Prostate gland (tissue), 2 donors: ENCODE results near the gene HOXD4. TPM values are rescaled to one million over a fixed set of nuclear protein-coding genes. Genes with fewer than 3 reads are reported as not detected.

Source experiments
- DNase-seq: peaks from one replicate; pipeline ENCODE4 v3.0.0-alpha.2; 2019; ENCODE audit warnings: low spot score
- H3K27ac ChIP-seq, 2 donors: fragments of 200-600 bp; sonication (generic); 2 replicates each; pipeline ENCODE4 v1.5.1; 2017 to 2019
- H3K27me3 ChIP-seq: fragments of 200-600 bp; sonication (generic); replicated peaks from 2 replicates; pipeline ENCODE4 v1.5.1; 2019; ENCODE audit not compliant: insufficient read depth
- H3K36me3 ChIP-seq, 2 donors: fragments of 200-600 bp; sonication (generic); 1 replicate in 1 of 2; 2 replicates in 1 of 2; pipeline versions ENCODE4 v1.5.1 to v1.8.1; 2017 to 2019
- H3K4me1 ChIP-seq: fragments of 200-600 bp; sonication (generic); replicated peaks from 2 replicates; pipeline ENCODE4 v1.5.1; 2019
- H3K4me3 ChIP-seq, 2 donors: fragments of 200-600 bp; sonication (generic); 2 replicates each; pipeline ENCODE4 v1.5.1; 2017 to 2019
- H3K9me3 ChIP-seq: fragments of 200-600 bp; sonication (generic); 2 replicates; pipeline ENCODE4 v1.5.1; 2017
- CTCF ChIP-seq, 4 experiments: fragments of 200-600 bp in 2 of 4; fragments of 450-650 bp in 2 of 4; sonication (generic) in 2 of 4; IDR thresholded peaks; 1 replicate in 3 of 4; 2 replicates in 1 of 4; pipeline ENCODE4 v1.5.1; 2016 to 2019; ENCODE audit warnings: antibody characterized with exemption in 4 of 4, mild to moderate bottlenecking in 2 of 4, moderate library complexity in 2 of 4
- POLR2A ChIP-seq: fragments of 450-650 bp; IDR thresholded peaks from one replicate; pipeline ENCODE4 v1.6.1; 2016; ENCODE audit warnings: antibody characterized with exemption, mild to moderate bottlenecking
- POLR2AphosphoS5 ChIP-seq: sonication (generic); formaldehyde crosslinking; IDR thresholded peaks from one replicate; pipeline ENCODE4 v1.6.1; 2017; ENCODE audit warnings: antibody characterized with exemption
- WGBS: methylation state at CpG from one replicate; pipeline ENCODE4 v1.1.5; 2018; 5-methylcytosine and 5-hydroxymethylcytosine counted together
- intact Hi-C: fragments of 100-400 bp; cut with DNase I; formaldehyde crosslinking; loops from one replicate; pipeline ENCODE4 v1.14.2; 2022
- total RNA-seq, 2 donors: library from RNA; depleted of rRNA; stranded (reverse); fragments of >200 nt; gene quantifications; one replicate each; pipeline ENCODE4 v1.1.0, GENCODE V29; 2016

HOXD4 gene
- total RNA-seq, 2 donors from 2014 or later = 1.2 to 6.7 TPM

GRCh38 chr2:176106581-176107539 lies 44.5 kb upstream of the HOXD4 start, which contains the start of gene HOXD11:
Gene HOXD11, plus strand, starts transcription at chr2:176107280. Its CDS starts 76 bp downstream, at chr2:176107356.
- intact Hi-C loops = no loop called here
- DNase-seq = peak; percentile 81
- Histone ChIP-seq H3K4me3 (peak within 1 kb of the TSS; percentile 32 to 46), H3K27ac (peak within 1 kb of the TSS; percentile 87 to 89), H3K4me1 (no peaks in the 10 kb centered on the region), H3K27me3 (peaks cover 22% of the 10 kb centered on the region), H3K9me3 (no peaks in the 10 kb centered on the region), H3K36me3 (no peaks in the 10 kb centered on the region)
- TF ChIP-seq CTCF (IDR thresholded peaks at IDR 0.05) (peak in 1 of 4 experiments; percentile 10), POLR2AphosphoS5 (peak; percentile 61), POLR2A (peak; percentile 42)
- 3% methylated on average over 78 of the region's 85 CpGs for WGBS

GRCh38 chr2:176107731-176108181 lies 43.6 kb upstream of the HOXD4 start:
- H3K27me3 ChIP-seq = peaks cover 25% of the 10 kb centered on the region
- intact Hi-C loops = no loop called here
- H3K27ac ChIP-seq = peak overlapping the region; percentile 68 to 78
- 1% methylated on average over 19 of the region's 59 CpGs for WGBS
- H3K36me3 ChIP-seq = no peaks in the 10 kb centered on the region
- H3K9me3 ChIP-seq = no peaks in the 10 kb centered on the region
- TF ChIP-seq POLR2AphosphoS5 (no peak), CTCF (IDR thresholded peaks at IDR 0.05) (no peak), POLR2A (no peak)
- H3K4me1 ChIP-seq = no peaks in the 10 kb centered on the region
- peak overlapping the region; percentile 28 to 46 for H3K4me3 ChIP-seq
- peak; percentile 4 for DNase-seq

GRCh38 chr2:176109192-176109901 lies 42.0 kb upstream of the HOXD4 start:
- Histone ChIP-seq H3K36me3 (no peaks in the 10 kb centered on the region), H3K4me3 (peak overlapping the region; percentile 28 to 46), H3K27ac (peak overlapping the region; percentile 68 to 78), H3K4me1 (no peaks in the 10 kb centered on the region), H3K27me3 (peaks cover 25% of the 10 kb centered on the region), H3K9me3 (no peaks in the 10 kb centered on the region)
- no peak for DNase-seq
- TF ChIP-seq POLR2A (no peak), CTCF (IDR thresholded peaks at IDR 0.05) (no peak)
- intact Hi-C loops = no loop called here
- WGBS = 46% methylated on average over 26 of the region's 26 CpGs

GRCh38 chr2:176109946-176110345 lies 41.4 kb upstream of the HOXD4 start:
- WGBS = 37% methylated on average over 4 of the region's 4 CpGs
- Histone ChIP-seq H3K27me3 (peaks cover 19% of the 10 kb centered on the region), H3K9me3 (no peaks in the 10 kb centered on the region), H3K27ac (peak overlapping the region in 1 of 2 donors; percentile 78), H3K4me3 (peak overlapping the region in 1 of 2 donors; percentile 46), H3K36me3 (no peaks in the 10 kb centered on the region), H3K4me1 (no peaks in the 10 kb centered on the region)
- TF ChIP-seq POLR2A (no peak), CTCF (IDR thresholded peaks at IDR 0.05) (no peak)
- intact Hi-C loops = no loop called here
- DNase-seq = no peak
